GM19324 (cell line): ENCODE measurements around the gene CD99L2.
"Not testable (repeated sequence)": the region's sequence is repeated elsewhere in the genome, so short reads cannot be mapped to it uniquely, and the experiment has no call there.

Source experiments
- ATAC-seq: cut with Tn5 transposase; IDR thresholded peaks from one replicate; pipeline ENCODE4 v1.9.1; 2021; ENCODE audit warnings: mild to moderate bottlenecking, moderate library complexity; ENCODE audit not compliant: unreplicated experiment, low FRiP score

CD99L2 gene

GRCh38 chrX:150857453-150857852, 41.0 kb downstream of the CD99L2 start:
- ATAC-seq = no peak

- no peak for ATAC-seq
Observed at GRCh38 chrX:150856785-150857184, 41.7 kb downstream of the CD99L2 start.

GRCh38 chrX:150856101-150856500, 42.4 kb downstream of the CD99L2 start:
- ATAC-seq = no peak

- no peak for ATAC-seq
Observed at GRCh38 chrX:150854856-150855255, 43.6 kb downstream of the CD99L2 start.

GRCh38 chrX:150849996-150850720, 48.3 kb downstream of the CD99L2 start:
- no peak for ATAC-seq

GRCh38 chrX:150849486-150849885, 49.0 kb downstream of the CD99L2 start:
- ATAC-seq = no peak

- no peak for ATAC-seq
Observed at GRCh38 chrX:150848914-150849365, 49.5 kb downstream of the CD99L2 start.

- no peak for ATAC-seq
Observed at GRCh38 chrX:150847088-150847487, 51.4 kb downstream of the CD99L2 start.

GRCh38 chrX:150846130-150846529, 52.3 kb downstream of the CD99L2 start:
- ATAC-seq = no peak

- ATAC-seq = no peak
Observed at GRCh38 chrX:150845091-150845490, 53.4 kb downstream of the CD99L2 start.

GRCh38 chrX:150844016-150844415, 54.5 kb downstream of the CD99L2 start:
- ATAC-seq = no peak

- no peak for ATAC-seq
Observed at GRCh38 chrX:150842198-150842685, 56.2 kb downstream of the CD99L2 start.

- no peak for ATAC-seq
Observed at GRCh38 chrX:150841456-150842197, 56.8 kb downstream of the CD99L2 start.

- no peak for ATAC-seq
Observed at GRCh38 chrX:150837845-150838244, 60.6 kb downstream of the CD99L2 start.

- ATAC-seq = no peak
Observed at GRCh38 chrX:150834695-150835094, 63.8 kb downstream of the CD99L2 start.

GRCh38 chrX:150833454-150834056, 64.9 kb downstream of the CD99L2 start:
- no peak for ATAC-seq

GRCh38 chrX:150831863-150832262, 66.6 kb downstream of the CD99L2 start:
- no peak for ATAC-seq

GRCh38 chrX:150828785-150829184, 69.7 kb downstream of the CD99L2 start:
- ATAC-seq = no peak

GRCh38 chrX:150824352-150824751, 74.1 kb downstream of the CD99L2 start:
- not testable (repeated sequence) for ATAC-seq

GRCh38 chrX:150823826-150824225, 74.6 kb downstream of the CD99L2 start:
- ATAC-seq = not testable (repeated sequence)

- ATAC-seq = no peak
Observed at GRCh38 chrX:150821971-150822370, 76.5 kb downstream of the CD99L2 start.
